ENCODE measurements around the gene IQCE.
A peak's percentile ranks its signal among the peaks of the same experiment; 100 is the strongest.

Gene IQCE, protein sequence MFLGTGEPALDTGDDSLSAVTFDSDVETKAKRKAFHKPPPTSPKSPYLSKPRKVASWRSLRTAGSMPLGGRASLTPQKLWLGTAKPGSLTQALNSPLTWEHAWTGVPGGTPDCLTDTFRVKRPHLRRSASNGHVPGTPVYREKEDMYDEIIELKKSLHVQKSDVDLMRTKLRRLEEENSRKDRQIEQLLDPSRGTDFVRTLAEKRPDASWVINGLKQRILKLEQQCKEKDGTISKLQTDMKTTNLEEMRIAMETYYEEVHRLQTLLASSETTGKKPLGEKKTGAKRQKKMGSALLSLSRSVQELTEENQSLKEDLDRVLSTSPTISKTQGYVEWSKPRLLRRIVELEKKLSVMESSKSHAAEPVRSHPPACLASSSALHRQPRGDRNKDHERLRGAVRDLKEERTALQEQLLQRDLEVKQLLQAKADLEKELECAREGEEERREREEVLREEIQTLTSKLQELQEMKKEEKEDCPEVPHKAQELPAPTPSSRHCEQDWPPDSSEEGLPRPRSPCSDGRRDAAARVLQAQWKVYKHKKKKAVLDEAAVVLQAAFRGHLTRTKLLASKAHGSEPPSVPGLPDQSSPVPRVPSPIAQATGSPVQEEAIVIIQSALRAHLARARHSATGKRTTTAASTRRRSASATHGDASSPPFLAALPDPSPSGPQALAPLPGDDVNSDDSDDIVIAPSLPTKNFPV

DNA sequence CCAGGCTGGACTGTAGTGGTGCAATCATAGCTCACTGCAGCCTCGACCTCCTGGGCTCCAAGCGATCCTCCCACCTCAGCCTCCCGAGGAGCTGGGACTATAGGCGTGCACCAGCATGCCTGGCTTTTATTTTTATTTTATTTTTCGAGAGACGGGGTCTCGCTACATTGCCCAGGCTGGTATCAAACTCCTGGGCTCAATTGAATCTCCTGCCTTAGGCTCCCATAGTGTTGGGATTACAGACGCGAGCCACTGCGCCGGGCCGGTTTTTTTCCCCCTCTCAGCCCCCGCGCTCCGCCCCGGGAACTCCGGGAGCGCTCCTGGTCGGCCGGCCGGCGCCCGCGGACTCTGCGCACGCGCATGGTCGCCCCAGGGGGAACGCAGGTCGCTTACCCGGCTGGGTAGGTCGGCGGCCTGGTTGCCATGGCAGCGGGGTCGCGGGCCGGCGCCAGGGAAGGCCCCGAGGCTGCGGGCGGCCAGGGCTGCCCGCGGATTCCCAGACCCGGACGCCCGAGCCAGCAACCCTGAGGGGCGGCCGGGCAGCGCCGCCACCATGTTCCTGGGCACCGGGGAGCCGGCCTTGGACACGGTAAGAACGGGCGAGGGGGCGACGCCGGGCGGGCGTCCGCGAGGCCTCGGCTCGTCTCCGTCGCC, at the start of gene IQCE:
IQCE (plus strand) TSS at position 351 of the 654 bp plus-strand sequence; CDS start at position 554, 203 bp downstream.
- peak; percentile 94 for FAIRE-seq
- peak; percentile 99 for DNase-seq (ENCODE audit: low spot score)

DNA sequence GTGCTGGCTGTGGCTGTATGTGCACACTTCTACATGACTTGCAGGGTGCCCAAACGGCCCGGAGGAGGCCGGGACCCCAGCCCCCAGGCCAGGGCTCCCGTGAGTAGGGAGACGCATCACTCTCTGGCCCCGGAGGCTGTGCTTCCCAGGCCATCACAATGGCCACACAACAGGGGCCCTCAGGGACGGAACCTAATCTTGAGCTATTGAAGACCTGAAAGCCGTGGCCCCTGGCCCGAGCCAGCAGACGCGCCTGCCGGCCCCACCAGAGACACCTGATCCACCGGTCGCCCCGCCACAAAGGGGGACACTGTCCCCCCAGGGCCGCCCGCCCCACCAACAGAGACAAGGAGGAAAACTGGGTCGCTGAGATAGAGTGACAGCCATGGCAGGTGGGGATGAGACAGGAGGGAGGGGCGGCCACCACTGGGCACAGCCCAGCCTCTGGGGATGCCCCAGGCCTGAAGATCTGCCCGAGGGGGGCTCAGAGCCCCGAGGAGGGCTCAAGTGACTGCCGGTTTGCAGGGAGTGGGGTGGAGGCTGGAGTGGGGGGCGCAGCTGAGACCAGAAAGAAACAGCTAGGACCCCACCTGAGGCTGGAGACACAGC, 49.4 kb upstream of the IQCE start:
- FAIRE-seq, result no peak
- DNase-seq (ENCODE audit: low spot score), result no peak

DNA sequence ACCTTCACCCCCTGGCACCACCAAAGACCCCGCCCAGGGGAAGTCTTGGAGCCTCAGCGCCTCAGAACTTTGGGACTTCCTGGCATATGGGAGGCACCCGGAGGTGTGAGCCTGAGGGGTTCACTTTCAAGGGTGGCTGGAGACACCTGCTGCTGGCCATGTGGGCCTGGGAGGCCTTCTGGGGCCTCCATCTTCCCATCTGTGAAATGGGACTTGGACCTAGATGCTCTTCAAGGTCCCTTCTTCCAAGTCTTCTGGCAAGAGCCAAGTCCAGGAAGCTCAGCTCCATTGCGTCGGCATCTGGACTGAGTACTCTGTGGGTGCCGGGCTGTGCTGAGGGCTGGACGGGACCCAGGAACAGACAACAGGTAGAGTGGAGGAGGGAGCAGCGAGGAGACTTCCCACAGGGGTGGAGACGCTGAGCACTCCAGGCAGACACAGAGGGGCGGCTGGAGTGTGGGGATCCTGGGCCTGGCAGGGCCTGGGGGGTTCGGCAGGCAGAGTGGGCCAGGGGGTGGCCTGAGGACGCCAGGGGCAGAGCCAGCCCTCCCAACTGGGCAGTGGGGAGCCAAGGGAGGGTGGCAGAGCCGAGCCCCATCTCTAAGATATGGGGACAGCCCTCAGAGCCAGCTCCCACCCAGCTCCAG, 48.5 kb upstream of the IQCE start:
- FAIRE-seq, result no peak

DNA sequence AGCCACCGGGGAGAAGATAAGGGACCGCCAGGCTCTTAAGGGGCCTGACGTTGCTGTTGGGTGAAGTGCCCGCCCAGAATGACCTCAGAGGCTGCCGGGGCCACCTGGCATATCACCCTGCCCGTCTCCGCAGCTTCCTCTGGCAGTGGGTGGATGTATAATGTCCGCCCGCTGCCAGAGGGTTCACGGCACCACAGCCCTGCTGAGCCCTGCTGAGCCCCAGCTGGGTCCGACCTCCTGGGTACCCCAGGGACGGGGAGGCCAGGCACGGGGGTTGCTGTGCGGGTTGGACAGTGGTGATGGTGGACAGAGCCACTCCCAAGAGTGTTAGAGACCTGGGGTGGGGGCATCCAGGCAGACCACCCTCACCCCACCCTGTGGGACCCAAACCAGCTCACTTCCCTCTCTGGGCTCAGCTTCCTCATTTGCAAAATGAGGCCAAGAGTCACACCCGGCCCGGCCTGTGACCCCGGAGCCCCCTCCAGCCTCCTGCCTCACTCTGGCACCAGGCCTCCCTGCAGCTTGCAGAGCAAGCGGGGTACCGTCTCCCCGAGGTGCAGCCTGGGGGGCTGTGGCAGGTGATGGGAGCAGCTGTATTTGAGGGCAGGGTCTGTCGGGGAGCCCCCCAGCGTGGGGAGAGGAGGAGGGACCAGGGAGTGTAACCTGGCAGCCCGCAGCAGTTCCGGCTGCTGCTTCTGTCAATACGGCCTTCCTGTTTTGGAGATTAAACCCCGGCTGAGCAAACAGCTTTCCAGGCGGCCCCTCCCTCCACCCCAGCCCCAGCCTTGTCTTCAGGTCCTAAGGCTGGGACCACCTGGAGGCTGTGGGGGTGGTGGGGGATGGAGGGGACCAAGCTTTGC, 47.6 kb upstream of the IQCE start:
- DNase-seq (ENCODE audit: low spot score) (peak; percentile 83), FAIRE-seq (peak; percentile 96)

More for the DNA sequence above, 48.5 kb upstream of the IQCE start:
- no peak for DNase-seq (ENCODE audit: low spot score)

DNA sequence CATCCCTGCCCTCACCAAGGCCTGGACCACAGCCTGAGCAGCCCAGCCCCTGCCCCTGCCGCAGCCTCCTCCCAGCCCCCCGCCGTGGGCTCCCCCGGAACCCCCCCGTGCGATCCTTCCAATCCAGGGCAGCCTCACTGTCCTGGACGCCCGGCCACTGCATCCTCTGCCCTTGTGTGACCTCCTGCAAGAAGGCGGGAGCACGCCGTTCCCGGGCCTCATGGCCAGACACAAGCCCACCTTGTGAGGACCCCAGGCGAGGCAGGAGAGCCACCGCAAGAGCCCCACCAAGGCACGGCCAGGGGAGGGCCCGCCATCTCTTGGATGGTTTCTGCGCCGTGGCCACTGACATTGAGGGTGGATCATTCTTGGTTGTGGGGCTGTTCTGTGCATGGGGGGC, 47.0 kb upstream of the IQCE start:
- FAIRE-seq (no peak), DNase-seq (ENCODE audit: low spot score) (no peak)

DNA sequence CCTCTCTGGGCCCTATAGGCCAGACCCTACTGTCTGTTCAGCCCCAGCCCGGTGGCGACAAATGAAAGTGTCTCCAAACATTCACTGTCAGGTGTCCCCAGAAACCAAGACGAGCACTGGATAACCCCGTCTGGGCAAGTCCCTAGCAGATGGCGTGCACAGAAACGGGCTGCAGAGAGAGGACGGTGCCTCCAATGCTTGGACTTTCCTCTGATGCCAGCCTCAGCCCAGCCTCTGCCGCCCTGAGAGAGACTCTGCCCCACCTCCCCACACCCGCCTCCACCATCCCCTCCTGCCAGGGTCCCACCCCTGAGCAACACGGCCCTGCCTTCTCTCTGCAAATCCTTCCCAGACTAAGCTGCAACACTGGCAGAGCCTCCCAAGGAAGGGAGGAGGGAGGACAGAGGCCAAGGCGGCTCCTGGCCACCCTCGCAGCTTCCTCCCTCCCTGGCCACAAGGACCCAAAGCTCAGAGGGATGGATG, 46.6 kb upstream of the IQCE start:
- DNase-seq (ENCODE audit: low spot score) (peak; percentile 73), FAIRE-seq (peak; percentile 98)

DNA sequence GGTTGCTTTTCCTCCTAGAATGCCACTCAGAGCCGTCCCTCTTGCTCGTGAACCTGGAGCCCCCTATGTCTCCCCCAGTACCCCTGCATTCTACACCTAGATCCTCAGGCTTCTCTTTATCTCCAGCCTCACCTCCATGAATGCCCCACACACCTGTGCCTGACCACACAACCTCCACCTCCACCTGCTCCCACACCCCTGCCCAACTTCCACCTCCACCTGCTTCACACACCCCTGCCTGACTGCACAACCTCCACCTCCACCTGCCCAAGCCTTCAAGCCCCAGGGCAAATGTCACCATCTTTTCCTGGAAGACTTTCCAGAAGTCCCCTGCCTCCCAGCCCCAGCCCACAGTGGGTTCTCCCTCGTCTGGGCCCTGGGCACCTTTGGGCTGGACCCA, 46.1 kb upstream of the IQCE start:
- DNase-seq (ENCODE audit: low spot score) (no peak), FAIRE-seq (no peak)

DNA sequence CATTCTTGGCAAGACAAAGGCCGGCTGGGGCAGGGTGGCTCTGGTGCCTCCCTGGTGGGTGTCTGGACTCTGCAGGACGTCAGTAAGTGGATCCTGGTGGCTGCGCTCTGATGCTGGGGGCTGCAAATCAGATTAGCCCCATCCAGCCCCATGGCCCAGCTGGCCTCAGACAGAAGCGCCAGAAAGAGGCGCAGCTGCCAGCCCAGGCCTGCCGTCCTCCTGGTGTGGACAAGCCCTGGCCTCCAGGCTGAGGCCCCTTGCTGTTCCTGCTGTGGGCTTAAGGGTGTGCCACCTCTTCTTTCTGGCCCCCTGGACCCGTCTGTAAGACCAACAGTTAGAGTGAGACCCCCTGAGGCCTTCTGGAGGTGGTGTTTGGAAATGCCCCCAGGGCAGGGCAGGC, 45.1 kb upstream of the IQCE start:
- FAIRE-seq (no peak), DNase-seq (ENCODE audit: low spot score) (no peak)

DNA sequence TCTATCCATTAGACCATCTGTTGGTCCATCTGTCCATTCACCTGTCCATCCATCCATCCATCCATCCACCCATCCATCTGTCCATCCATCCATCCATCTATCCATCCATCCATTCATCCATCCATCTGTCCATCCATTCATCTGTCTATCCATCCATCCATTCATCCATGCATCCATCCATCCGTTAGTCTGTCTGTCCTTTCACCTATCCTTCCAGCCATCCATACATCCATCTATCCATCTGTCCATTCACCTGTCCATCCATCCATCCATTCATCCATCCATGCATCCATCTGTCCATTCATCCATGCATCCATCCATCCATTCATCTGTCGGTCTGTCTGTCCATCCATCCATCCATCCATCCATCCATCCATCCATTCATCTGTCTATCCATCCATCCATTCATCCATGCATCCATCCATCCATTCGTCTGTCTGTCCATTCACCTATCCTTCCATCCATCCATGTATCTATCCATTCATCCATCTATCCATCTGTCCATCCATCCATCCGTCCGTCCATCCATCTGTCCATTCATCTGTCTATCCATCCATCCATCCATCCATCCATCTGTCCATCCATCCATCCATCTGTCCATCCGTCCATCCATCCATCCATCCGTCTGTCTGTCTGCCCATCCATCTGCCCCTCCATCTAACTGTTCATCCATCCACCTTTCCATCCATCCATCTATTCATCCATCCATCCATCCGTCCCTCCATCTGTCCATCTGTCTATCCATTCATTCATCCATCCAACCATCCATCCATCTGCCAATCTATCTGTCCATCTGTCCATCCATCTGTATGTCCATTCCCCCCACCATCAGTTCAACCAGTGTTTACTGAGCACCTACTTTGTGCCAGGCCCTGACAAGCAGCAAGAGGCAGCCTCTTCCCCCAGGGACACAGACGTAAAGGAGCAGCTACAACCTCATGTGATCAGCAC, 44.0 kb upstream of the IQCE start:
- FAIRE-seq (peak; percentile 100), DNase-seq (ENCODE audit: low spot score) (no peak)

DNA sequence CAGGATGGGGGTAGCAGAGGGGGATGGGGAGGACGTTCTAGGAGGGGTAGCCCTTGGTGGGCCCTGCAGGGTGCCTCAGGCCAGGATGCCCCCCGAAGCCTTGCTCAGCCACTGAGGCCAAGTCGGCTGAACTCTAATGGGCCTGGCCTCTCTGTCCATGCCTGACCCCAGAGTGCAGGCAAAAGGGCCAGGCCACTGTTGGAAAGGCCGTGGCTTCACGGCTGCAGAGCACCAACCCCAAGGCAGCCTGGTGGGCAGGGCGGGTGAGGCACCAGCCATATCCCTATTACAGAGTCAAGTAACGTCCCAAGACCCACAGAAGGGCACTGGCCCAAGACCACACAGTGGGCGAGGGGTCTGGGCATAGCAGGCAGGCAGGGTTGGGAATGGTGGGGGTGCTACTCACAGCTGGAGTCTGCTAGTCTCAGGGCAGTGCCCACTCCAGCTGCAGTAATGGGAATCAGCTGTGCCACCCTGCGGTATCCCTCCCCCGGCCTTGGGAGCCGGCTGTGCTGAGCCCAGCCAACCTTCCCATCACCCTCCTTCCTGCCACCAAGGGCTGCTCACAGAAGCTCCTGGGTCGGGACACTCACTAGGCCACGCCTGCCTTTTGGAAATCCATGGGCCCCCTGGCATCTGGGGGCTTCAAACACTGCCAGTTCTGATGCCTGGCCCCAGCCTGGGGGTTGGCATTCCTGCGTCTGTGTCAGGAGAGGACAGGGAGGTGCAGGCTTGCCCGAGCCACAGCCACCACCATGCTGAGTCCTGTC, 43.2 kb upstream of the IQCE start:
- DNase-seq (ENCODE audit: low spot score), result peak; percentile 76
- FAIRE-seq, result no peak

DNA sequence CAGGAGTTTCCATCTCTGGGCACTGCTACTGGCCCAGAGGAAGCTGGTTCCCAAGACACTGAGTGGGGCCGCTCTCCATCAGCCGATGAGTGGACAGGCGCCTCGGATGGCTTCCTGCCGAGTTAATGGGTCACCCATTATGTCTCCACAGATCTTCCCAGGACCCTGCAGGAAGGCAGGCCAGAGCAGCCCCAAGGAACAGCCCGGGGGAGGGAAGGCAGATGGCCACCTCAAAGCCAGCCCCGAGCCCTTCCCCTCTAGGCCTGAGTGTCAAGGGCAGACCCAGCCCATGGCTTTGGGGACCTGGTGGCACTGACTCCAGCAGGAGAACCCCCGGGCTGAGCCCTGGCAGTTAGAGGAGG, 42.6 kb upstream of the IQCE start:
- FAIRE-seq (no peak), DNase-seq (ENCODE audit: low spot score) (no peak)

DNA sequence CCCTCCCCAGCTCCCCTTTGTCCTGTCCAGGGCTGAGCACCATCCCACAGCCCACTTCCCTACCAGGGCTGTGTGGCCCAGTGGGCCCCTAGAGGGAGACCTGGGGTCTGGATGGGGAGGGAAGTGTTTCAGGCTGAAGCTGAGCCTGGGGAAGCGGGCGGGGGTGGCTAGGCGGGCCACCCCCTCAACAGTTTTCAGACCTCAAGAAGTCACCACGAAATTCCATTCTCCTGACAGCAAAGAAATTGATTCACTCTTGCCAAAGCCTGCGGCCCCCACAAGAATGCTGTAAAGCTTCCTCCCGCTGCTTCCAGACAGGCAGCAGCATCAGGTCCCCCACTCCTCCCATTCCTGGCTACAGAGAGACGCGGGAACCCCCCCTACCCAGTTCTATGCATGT, 41.8 kb upstream of the IQCE start:
- peak; percentile 98 for DNase-seq (ENCODE audit: low spot score)
- FAIRE-seq, result no peak

DNA sequence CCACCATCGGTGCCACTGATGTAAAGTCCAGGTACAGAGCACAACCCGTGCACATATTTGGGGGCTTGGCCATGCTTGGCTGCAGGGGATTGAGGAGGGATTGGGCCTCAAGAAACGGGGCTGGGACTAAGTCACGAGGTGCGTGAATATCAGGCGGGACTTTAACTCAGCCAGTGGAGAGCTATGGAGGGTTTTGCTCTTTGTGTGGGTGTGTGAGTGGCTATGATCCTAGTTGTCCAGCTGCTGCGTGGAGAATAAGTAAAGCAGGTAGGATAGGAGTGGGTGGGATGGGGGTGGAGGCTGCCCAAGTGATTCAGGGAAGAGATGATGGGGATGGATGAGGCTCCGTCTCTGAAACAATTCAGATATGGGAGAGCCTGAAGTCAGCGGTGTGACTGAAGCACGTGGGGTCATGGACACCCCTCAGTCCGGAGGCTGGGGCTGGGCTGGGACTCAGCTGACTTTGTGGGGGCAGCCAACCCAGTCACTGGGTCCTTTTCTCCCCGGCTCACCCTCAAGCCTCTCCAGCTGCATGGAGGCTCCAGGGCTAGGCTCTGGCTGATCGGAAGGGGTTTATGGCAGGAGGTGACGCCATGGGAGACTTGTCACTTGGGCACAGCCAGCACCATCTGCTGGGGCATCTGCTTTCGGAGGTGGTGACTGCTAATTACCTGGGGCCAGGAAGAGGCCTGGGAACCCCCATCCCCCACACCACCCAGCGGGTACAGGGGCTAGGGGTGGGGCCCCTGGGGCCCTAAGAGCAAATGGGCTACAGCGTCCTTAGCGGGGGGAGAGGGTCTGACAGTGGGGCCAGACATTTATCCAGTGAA, 40.9 kb upstream of the IQCE start:
- DNase-seq (ENCODE audit: low spot score), result peak; percentile 76
- peak; percentile 99 for FAIRE-seq

DNA sequence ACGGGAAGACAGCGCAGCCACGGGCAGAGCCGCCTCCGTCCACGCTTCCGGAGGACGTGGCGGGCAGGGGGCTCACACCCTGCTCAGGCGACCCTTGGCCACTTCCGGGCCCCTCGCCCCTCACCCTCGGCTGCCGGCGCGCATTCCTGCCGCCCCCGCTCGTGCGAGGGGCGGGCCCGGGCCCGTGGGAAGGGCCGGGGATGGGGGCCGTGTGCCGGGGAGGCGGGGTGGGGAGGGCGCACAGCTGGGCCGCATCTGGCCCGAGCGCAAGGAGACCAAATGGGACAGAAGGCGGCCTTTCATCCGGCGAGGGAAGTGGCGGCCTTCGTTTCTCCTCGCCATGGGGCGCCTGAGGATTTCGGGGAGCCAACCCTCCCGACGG, 40.1 kb upstream of the IQCE start:
- no peak for DNase-seq (ENCODE audit: low spot score)
- FAIRE-seq, result no peak

DNA sequence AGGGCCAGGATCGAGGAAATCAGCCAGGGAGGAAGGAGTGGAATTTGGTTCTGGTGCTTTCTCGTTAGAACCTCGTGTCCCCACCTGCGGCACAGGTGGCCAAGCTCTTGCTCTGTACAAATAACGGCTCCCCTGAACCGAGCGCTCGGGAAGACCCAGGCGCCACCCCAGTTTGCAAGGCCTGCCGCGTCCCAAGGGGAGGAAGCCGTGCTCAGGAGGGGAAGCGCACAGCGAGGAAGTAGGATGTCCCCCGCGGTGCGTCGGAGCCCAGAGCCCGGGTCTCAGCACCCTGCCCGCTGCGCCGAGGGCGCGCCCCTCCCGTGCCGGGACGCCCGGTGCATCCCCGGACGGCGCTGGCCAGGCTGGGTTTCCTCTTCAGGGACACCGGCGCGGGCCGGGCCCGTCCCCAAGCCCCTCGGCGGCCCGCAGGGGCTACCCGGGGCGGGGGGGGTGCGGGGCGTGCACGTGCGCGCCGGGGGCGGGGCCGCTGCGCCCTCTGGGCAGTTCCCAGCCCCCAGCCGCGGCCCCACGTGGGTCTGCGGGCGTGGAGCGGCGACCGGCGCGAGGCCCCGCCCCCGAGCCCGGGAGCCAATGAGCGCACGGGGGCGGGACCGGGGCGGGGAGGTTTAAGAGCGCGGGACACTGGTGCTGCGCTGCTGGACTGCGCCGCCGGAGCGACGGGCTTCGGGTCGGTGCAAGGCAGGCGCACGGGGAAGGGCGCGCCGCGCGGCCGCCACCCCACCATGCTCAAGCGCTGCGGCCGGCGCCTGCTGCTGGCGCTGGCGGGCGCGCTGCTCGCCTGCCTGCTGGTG, 39.5 kb upstream of the IQCE start, which contains the start of gene LFNG:
LFNG (plus strand) TSS at position 656 of the 812 bp plus-strand sequence; CDS start at position 744, 88 bp downstream.
- peak; percentile 82 for FAIRE-seq
- peak; percentile 95 for DNase-seq (ENCODE audit: low spot score)

DNA sequence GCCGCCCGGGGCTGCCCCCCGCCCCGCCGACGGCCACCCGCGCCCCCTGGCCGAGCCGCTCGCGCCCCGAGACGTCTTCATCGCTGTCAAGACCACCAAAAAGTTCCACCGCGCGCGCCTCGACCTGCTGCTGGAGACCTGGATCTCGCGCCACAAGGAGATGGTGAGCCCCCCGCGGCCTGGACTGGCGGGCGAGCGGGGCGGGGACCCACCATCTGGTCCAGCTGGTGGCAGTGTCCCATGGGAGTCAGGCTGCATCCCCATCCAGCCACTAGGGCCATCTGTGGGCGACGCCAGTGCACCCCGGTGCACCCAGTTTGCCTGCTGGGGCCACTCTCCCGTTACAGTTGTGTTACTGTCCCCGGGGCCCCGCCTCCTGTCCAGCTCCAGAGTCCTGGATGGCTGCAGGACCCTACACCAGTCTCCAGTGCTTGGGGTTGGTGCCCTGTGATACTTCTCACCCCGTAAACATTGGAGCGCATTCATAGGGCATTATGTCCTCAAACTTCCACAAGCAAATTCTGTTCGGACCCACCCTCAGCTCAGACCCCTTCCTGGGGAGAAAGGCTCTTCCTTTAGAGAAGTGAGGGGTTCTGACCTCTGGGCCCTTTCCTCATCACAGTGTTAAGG, 38.5 kb upstream of the IQCE start:
- FAIRE-seq (no peak), DNase-seq (ENCODE audit: low spot score) (no peak)

Measured in urothelium cell line (cell line).